ENCODE data around the gene CDC20B. TPM values are rescaled to one million over a fixed set of nuclear protein-coding genes. Genes with fewer than 3 reads are reported as not detected.
"Not testable (repeated sequence)": the region's sequence is repeated elsewhere in the genome, so short reads cannot be mapped to it uniquely, and the experiment has no call there.

Gene CDC20B
- total RNA-seq, 4 donors from 2014 or later: not detected

DNA sequence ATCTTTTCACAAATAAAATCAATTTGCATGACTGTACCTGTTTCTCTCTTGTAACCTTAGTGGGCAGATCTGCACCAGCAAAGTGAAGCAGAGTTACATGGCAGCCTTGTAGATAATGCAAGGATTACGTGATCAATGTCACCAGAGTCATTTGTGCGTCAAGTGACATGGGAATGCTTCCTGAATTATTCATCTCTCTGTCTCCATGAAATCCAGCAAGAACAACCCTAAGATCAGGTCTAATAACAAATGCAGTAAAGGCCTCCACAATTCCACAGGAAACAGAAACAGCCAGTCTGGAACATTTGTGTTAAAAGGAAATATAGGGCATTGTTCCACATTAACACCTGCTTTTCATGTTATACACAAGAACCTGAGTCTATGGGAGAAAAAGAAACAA is 62.8 kb downstream of the CDC20B start:
- intact Hi-C loops (cut with DNase I; ENCODE audit: low total_unique reads) (no loop called here), in situ Hi-C loops (cut with MboI; ENCODE audit: low sequenced_read_pairs in 4 of 4) (no loop called here)
- H3K27ac ChIP-seq: no peak overlapping the region
- no peak for DNase-seq
- no peaks in the 10 kb centered on the region for H3K27me3 ChIP-seq
- TF ChIP-seq POLR2A (IDR thresholded peaks at IDR 0.05) (no peak), CTCF (IDR thresholded peaks at IDR 0.05 in 4 of 5, conservative IDR thresholded peaks at IDR 0.05 in 1 of 5) (no peak)
- no peaks in the 10 kb centered on the region for H3K4me1 ChIP-seq
- H3K4me3 ChIP-seq: no peak overlapping the region
- no peaks in the 10 kb centered on the region for H3K36me3 ChIP-seq
- ATAC-seq: no peak
- no peaks in the 10 kb centered on the region for H3K9me3 ChIP-seq

DNA sequence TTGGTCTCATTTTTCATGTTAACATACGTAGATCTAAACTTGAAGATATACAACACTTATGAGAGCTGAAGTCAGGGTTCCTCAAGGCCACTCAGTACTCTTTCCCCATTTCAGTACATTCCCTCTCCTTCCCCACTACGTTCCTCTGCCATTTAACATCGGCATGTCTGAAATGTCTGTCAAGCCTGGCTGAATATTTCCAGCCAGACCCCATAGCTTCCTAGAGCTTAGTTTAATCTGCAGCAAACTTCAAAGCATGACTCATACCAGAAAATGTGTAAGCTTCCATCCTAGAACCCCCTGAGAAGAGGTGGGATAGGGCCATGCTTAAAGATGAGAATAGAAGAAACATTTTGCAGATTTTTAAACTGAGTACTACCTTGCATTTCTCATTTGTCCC is 64.3 kb downstream of the CDC20B start:
- intact Hi-C loops (cut with DNase I; ENCODE audit: low total_unique reads): no loop called here
- H3K4me1 ChIP-seq: no peaks in the 10 kb centered on the region
- TF ChIP-seq POLR2A (IDR thresholded peaks at IDR 0.05): no peak
- in situ Hi-C loops (cut with MboI; ENCODE audit: low sequenced_read_pairs in 4 of 4): no loop called here
- no peaks in the 10 kb centered on the region for H3K9me3 ChIP-seq
- no peak for ATAC-seq
- H3K4me3 ChIP-seq: no peak overlapping the region
- no peaks in the 10 kb centered on the region for H3K36me3 ChIP-seq
- no peak for DNase-seq
- no peaks in the 10 kb centered on the region for H3K27me3 ChIP-seq
- no peak overlapping the region for H3K27ac ChIP-seq

DNA sequence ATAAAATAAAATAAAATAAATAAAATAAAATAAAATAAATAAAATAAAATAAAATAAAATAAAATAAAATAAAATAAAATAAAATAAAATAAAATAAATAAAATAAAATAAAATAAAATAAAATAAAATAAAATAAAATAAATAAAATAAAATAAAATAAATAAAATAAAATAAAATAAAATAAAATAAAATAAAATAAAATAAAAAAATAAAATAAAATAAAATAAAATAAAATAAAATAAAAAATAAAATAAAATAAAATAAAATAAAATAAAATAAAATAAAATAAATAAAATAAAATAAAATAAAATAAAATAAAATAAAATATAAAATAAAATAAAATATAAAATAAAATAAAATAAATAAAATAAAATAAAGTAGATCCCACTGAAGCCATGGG is 67.0 kb downstream of the CDC20B start:
- H3K27me3 ChIP-seq; H3K4me1 ChIP-seq; intact Hi-C loops (cut with DNase I; ENCODE audit: low total_unique reads); in situ Hi-C loops (cut with MboI; ENCODE audit: low sequenced_read_pairs in 4 of 4); H3K9me3 ChIP-seq; DNase-seq; H3K4me3 ChIP-seq; H3K27ac ChIP-seq; ATAC-seq; H3K36me3 ChIP-seq: not testable (repeated sequence)

GRCh38 chr5:55104946-55105701 is 67.9 kb downstream of the CDC20B start:
- no peak for DNase-seq
- in situ Hi-C loops (cut with MboI; ENCODE audit: low sequenced_read_pairs in 4 of 4) (no loop called here), intact Hi-C loops (cut with DNase I; ENCODE audit: low total_unique reads) (no loop called here)
- Histone ChIP-seq H3K4me3 (no peak overlapping the region), H3K36me3 (no peaks in the 10 kb centered on the region), H3K27me3 (no peaks in the 10 kb centered on the region), H3K9me3 (no peaks in the 10 kb centered on the region), H3K4me1 (no peaks in the 10 kb centered on the region), H3K27ac (no peak overlapping the region)
- ATAC-seq: no peak
- TF ChIP-seq POLR2A (IDR thresholded peaks at IDR 0.05) (no peak), CTCF (IDR thresholded peaks at IDR 0.05 in 4 of 5, conservative IDR thresholded peaks at IDR 0.05 in 1 of 5) (no peak)

DNA sequence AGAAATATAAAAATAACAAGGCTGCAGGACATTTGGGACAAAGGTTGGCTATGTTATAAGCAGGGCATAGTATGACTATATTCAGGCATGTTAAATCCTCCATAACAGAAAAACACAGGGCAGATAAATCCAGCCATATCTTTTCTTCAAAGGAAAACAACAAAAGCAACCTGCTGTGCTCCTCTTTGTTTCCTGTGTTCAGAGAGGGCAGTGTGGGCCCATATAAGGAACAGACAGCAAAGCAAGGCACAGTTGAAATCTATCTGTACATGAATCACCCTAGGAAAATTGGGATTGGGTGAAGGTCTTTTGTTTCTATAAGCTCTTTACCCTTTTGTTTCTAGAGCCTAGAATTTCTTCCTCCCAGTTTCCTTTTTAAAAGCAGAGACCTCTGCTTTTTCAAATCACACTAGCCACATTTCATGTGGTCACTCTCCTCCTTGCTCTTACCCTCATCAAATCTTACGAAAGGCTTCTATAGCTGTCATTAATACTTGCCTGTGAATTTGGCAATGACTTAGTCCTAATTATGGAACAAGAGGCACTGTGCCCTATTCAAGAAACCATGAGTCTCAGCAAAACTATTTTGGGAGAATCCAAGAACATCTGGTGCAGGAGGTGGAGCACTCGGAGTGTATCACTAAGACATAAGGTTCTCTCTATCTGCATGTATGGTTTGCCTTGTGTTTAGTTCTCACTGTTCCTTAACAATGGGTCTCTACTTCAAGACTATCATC is 68.8 kb downstream of the CDC20B start:
- H3K36me3 ChIP-seq: no peaks in the 10 kb centered on the region
- no peaks in the 10 kb centered on the region for H3K4me1 ChIP-seq
- DNase-seq: no peak
- TF ChIP-seq CTCF (IDR thresholded peaks at IDR 0.05 in 4 of 5, conservative IDR thresholded peaks at IDR 0.05 in 1 of 5) (no peak), POLR2A (IDR thresholded peaks at IDR 0.05) (no peak)
- in situ Hi-C loops (cut with MboI; ENCODE audit: low sequenced_read_pairs in 4 of 4): no loop called here
- no peak for ATAC-seq
- H3K27ac ChIP-seq: no peak overlapping the region
- no peak overlapping the region for H3K4me3 ChIP-seq
- intact Hi-C loops (cut with DNase I; ENCODE audit: low total_unique reads): no loop called here
- no peaks in the 10 kb centered on the region for H3K27me3 ChIP-seq
- no peaks in the 10 kb centered on the region for H3K9me3 ChIP-seq

Measured in gastrocnemius medialis (tissue), 4 donors.